ENCODE results near the gene MTCH1.
"Not testable (repeated sequence)": the region's sequence is repeated elsewhere in the genome, so short reads cannot be mapped to it uniquely, and the experiment has no call there.

MTCH1 gene

DNA sequence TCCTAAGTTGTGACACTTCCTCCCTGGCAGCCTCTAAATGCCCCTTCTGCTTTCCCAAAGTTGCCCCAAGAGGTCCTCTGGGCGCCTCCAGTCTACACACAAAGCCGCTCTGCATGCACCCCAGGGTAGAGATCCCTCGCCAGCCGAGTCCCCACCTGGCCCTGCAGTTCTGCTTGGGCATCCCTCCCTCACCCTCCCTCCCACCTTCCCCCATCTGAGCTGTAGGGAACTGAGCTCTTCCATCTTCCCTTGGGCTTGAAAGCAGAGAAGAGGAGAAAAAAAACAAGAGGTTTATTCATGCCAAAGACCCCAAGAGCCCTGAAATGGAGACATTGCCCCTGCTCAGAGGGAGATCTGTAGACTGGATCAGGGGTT lies 13.7 kb upstream of the MTCH1 start:
- no peak for DNase-seq (ENCODE audit: low read depth in 1 of 2, low spot score in 1 of 2)
- no peak for TF ChIP-seq JUND (IDR thresholded peaks at IDR 0.05; ENCODE audit: low read depth)
- in situ Hi-C loops (cut with HindIII; ENCODE audit: low pct_unique_long_range_greater_than_20kb, low sequenced_read_pairs): no loop called here

DNA sequence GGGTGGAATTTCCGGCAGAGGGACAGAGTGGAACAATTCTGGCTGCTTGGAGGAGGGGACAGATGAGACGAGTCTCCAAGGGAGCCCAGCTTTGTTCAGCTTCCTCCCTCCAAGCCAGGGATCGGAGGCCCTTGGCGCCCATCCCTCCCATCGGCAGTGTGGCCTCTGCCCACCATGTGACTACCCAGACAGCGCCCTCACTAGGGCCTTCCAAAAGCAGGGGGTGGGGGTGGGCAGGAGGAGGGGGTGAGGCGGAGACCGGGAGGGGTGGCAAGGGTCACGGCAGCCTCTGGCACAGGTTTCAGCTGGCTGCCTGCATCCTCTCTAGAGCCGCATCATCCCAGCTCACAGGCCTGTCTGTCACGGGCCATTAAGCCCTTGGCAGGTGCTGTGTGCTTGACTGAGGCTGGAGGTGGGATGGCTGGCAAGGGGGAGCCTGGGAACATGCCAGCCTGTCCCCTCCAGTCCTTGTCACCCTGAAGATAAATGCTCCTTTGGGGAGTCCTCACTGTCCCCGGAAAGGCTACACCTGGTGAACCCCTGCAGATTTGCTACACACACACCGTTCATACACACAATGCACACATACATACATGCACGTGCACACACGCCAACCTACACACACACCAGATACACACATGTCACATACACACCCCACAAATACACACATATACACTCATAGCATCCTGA lies 13.2 kb upstream of the MTCH1 start:
- no peak for DNase-seq (ENCODE audit: low read depth in 1 of 2, low spot score in 1 of 2)
- in situ Hi-C loops (cut with HindIII; ENCODE audit: low pct_unique_long_range_greater_than_20kb, low sequenced_read_pairs): no loop called here
- no peak for TF ChIP-seq JUND (IDR thresholded peaks at IDR 0.05; ENCODE audit: low read depth)

DNA sequence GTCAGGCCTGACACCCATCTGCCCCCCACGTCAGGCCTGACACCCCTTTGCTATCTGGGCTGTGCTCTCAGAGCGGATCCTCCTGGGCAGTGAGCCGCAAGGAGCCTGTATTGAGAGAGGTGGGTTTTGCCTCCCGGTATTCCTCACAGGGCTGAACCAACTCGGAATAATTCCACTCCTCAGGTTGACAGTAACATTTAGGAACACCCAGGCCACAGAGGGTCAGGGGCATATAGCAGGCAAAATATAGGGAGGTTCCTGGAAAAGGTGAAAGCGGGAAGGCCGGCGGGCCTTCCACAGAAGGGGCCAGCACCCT lies 12.7 kb upstream of the MTCH1 start:
- no peak for TF ChIP-seq JUND (IDR thresholded peaks at IDR 0.05; ENCODE audit: low read depth)
- in situ Hi-C loops (cut with HindIII; ENCODE audit: low pct_unique_long_range_greater_than_20kb, low sequenced_read_pairs): no loop called here
- no peak for DNase-seq (ENCODE audit: low read depth in 1 of 2, low spot score in 1 of 2)

DNA sequence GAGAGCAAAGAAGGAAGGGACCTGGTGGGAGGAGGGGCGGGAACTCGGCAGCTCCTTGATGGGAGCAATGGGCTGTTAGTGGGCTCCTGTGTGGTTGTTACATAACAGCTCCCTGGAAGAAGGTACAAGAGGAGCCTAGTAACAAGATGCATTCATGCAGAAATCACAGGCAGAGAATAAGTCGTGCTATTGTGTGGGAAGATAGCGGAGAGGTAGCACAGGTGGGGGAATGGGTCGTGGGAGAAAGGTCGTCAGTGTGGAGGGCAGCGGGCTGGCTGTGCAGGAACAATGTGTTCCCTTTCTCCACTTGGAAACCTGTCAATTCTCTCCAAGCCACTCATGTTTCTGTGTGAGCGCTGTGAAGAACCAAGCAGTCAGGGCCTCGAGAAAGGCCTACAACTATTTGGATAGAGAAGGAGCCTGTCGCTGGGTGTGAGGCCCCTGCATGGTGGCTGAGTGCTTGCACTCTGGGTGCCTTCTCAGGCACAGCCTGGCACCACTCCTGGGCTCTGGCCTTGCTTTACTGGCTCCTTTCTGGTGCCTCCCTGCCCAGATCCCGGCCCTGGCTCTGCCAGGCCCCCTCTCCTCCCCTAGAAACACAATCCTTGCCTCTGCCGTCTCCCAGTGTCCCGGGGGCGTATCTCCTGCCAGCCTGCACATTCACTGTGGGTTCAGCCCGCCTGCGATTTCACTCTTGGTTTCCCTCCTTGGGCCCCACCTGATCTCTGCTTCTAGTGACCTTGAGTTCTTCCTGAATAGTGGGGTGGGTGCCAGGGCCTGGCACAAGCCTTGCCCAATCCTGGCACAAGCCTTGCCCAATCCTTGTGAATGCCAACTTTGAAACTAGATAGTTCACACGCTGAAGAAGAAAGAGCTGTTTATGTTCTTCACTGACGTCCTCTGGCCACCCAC lies 12.1 kb upstream of the MTCH1 start:
- no peak for DNase-seq (ENCODE audit: low read depth in 1 of 2, low spot score in 1 of 2)
- in situ Hi-C loops (cut with HindIII; ENCODE audit: low pct_unique_long_range_greater_than_20kb, low sequenced_read_pairs): no loop called here
- no peak for TF ChIP-seq JUND (IDR thresholded peaks at IDR 0.05; ENCODE audit: low read depth)

DNA sequence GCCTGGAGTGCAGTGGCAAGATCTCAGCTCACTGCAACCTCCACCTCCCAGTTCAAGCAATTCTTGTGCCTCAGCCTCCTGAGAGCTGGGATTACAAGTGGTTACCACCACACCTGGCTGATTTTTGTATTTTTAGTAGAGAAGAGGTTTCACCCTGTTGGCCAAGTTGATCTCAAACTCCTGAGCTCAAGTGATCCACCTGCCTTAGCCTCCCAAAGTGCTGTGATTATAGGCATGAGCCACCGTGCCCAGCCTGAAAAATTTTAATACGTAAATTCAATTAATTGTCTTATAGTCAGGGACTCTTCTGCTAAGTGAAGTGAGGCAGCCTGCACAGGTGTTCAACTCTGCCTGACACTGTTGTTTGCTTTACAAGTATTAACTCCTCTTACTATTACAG lies 4.4 kb upstream of the MTCH1 start:
- in situ Hi-C loops (cut with HindIII; ENCODE audit: low pct_unique_long_range_greater_than_20kb, low sequenced_read_pairs); DNase-seq (ENCODE audit: low read depth in 1 of 2, low spot score in 1 of 2): not testable (repeated sequence)

DNA sequence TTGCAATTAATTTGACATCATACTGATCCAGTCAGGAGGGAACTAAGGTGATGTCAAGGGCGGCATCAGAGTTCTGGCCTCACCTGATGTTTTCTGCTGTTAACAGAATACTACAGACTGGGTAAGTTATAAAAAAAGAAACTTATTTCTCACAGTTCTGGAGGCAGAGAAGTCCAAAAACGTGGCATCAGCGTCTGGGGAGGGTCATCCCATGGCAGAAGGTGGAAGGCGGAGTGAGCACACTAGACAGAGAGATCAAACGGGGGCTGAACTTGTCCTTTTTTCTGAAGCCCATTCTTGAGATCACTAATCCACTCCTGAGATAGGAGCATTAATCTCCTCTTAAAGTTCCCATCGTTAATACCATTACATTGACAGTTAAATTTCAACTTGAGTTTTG lies 3.3 kb upstream of the MTCH1 start:
- DNase-seq (ENCODE audit: low read depth in 1 of 2, low spot score in 1 of 2): no peak
- in situ Hi-C loops (cut with HindIII; ENCODE audit: low pct_unique_long_range_greater_than_20kb, low sequenced_read_pairs): no loop called here
- TF ChIP-seq JUND (IDR thresholded peaks at IDR 0.05; ENCODE audit: low read depth): no peak

DNA sequence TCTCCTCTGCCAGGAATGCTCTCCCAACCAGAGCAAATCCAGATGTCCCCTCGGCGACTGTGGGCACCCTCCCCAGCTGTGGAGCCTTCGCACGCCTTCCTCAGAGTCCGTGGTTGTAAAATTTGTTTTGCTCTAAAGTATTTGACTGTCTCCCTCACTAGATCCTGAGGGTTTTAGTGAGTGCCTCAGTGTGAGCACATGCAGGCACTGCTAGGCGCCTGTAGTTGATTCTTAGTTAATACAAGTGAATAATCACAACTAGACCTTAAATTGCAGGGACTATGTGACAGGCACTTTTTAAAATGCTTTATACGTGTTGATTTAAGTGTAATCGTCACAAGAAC lies 680 bp upstream of the MTCH1 start:
- in situ Hi-C loops (cut with HindIII; ENCODE audit: low pct_unique_long_range_greater_than_20kb, low sequenced_read_pairs): no loop called here
- TF ChIP-seq JUND (IDR thresholded peaks at IDR 0.05; ENCODE audit: low read depth): no peak
- DNase-seq (ENCODE audit: low read depth in 1 of 2, low spot score in 1 of 2): no peak

DNA sequence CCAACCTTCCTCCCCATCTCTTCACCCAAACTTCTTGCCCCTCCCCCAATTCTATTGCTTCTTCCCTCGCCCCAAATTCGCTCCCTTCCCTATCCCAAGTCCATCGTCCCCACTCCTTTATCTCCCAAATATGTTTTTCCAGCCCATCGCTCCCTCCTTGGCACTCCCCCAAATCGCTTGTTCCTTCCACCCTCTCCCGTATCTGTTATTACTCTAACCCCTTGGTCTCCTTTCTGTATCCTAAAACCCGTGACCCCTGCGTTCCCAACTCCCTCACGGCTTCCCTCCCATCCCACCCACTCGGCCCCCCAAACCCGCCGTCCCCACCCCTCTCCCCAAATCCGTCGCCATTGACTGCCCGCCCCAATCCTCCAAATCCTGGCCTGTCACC lies 584 bp downstream of the MTCH1 start:
- DNase-seq (ENCODE audit: low read depth in 1 of 2, low spot score in 1 of 2): no peak
- in situ Hi-C loops (cut with HindIII; ENCODE audit: low pct_unique_long_range_greater_than_20kb, low sequenced_read_pairs): no loop called here
- no peak for TF ChIP-seq JUND (IDR thresholded peaks at IDR 0.05; ENCODE audit: low read depth)

DNA sequence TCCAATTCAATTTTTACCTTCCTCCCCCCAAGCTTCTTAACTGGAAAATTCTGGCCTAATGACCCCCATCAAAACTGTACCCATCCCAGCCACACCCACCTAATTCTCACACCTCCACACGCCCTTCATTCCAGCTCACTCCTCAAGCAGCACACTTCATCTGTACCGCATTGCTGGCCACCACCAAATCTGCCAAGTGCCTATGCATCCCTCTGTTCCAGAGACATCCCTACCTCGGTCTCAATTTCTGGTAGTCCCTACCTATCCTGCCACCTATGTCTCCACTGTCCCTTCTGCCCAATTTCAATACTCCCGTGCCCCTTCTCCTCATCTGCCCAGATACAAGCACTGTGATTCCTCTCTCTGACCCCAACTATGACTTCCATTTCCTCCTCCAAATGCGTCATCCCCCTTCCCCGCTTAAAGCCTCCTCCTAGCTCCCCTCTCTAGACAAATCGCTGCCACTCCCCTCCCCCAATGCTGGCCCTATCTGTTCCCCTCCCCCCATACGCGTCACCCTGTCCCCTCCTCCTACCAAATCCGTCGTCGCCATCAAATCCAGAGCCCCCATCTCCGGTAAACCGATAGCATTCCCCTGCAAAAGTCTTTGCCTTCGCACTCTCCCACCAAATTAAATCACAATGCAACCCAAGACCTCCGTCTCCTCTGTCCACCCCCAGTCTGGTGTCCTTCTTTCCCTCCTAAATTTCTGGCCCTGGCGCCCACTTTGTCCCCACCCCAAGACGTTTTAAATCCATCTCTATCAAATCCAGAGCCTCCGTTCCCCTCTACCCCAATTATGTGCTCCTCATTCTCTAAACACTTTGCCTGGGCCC lies 1.2 kb downstream of the MTCH1 start:
- in situ Hi-C loops (cut with HindIII; ENCODE audit: low pct_unique_long_range_greater_than_20kb, low sequenced_read_pairs): no loop called here
- no peak for TF ChIP-seq JUND (IDR thresholded peaks at IDR 0.05; ENCODE audit: low read depth)
- DNase-seq (ENCODE audit: low read depth in 1 of 2, low spot score in 1 of 2): peak in 1 of 2 experiments; percentile 22

DNA sequence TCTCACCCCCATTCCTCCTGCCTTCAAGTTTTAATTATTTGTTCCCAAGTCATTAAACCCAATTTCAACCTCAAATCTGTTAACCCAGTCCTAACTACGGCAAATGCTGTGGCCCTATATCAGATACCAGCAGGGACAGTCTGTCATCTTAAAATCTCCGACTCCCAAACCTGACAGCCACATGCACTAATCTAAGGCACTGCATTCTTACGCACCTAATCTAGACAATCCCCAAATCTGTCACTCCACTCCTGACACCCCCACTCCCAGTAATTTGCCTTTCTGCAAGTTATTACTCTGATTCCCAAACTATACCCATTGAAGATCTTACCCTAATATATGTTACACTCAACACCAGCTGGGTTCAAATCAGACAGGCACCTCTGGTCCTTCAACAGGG lies 2.5 kb downstream of the MTCH1 start:
- in situ Hi-C loops (cut with HindIII; ENCODE audit: low pct_unique_long_range_greater_than_20kb, low sequenced_read_pairs): no loop called here
- no peak for DNase-seq (ENCODE audit: low read depth in 1 of 2, low spot score in 1 of 2)
- TF ChIP-seq JUND (IDR thresholded peaks at IDR 0.05; ENCODE audit: low read depth): no peak

DNA sequence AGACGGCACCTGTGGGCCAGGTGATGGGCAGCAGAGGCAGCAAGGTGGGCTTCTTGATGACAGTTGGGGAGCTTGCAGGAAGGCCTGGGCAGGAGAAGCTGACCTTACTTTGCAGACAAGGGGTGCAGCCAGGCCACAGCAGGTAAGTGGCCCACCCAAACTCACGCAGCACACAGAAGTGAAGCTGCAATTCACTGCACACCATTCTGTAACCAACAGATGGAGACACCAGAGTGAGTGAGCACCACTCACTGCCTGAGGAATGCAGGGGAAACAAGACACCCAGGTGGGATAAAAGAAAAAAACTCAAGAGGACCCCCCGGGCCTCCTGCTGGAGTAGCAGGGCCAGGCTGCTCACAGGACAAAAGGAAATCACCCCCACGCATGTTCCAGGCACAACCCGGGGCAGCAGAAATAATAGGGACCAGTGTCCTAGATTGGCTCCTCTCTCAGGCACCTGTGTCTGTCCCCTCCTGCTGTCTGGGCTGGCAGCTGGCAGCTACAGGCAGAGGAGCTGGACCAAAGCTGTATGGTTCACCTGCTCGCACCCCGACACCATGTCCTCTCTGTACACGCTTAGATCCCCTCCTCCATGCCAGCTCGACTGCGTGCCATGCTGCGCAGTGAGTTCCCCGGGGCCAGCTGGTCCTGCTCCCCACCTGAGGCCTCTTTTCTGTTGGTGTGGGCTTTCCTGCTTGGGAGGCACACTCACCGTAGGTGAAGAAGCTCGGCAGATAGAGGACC lies 4.9 kb downstream of the MTCH1 start:
- in situ Hi-C loops (cut with HindIII; ENCODE audit: low pct_unique_long_range_greater_than_20kb, low sequenced_read_pairs): no loop called here
- no peak for DNase-seq (ENCODE audit: low read depth in 1 of 2, low spot score in 1 of 2)
- TF ChIP-seq JUND (IDR thresholded peaks at IDR 0.05; ENCODE audit: low read depth): no peak

DNA sequence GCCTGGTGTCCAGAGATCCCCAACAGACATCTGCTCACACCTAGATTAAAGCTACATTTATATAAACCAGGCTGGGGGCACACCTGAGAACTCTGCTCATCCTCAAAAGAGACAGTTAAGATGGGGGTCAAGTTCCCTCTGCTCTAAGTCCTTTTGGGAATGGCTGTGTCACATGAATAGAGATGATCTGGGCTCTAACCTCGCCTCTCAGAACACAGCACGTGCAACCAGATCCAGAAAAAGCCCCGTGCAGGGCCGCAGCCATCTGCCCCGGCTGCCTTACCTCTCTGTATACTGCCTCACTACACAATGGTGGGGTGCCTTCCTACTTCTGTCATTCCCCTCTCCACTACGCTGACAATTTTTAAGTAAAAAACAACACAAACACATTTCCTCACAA lies 5.9 kb downstream of the MTCH1 start:
- DNase-seq (ENCODE audit: low read depth in 1 of 2, low spot score in 1 of 2): no peak
- TF ChIP-seq JUND (IDR thresholded peaks at IDR 0.05; ENCODE audit: low read depth): no peak
- in situ Hi-C loops (cut with HindIII; ENCODE audit: low pct_unique_long_range_greater_than_20kb, low sequenced_read_pairs): no loop called here
